HepG2 (cell line): ENCODE measurements around the gene RGP1. TPM values are rescaled to one million over a fixed set of nuclear protein-coding genes. Genes with fewer than 3 reads are reported as not detected.
A peak's percentile ranks its signal among the peaks of the same experiment; 100 is the strongest.

Experiments
- ARID2 ChIP-seq: sonication (generic); formaldehyde crosslinking; IDR thresholded peaks from 2 replicates; pipeline ENCODE4 v1.8.1; 2022; ENCODE audit warnings: mild to moderate bottlenecking, missing genetic modification reagents, borderline replicate concordance
- ARNTL ChIP-seq: sonication (generic); formaldehyde crosslinking; IDR thresholded peaks from 2 replicates; pipeline ENCODE4 v1.4.0; 2020; ENCODE audit warnings: mild to moderate bottlenecking, missing genetic modification reagents
- BATF2 ChIP-seq: sonication (generic); formaldehyde crosslinking; IDR thresholded peaks from 2 replicates; pipeline ENCODE4 v1.8.0; 2022; ENCODE audit warnings: mild to moderate bottlenecking, missing genetic modification reagents, moderate library complexity
- CEBPB ChIP-seq: IDR thresholded peaks from 2 replicates; pipeline ENCODE4 v1.6.1; 2011; ENCODE audit warnings: low read depth, low read length, improper control_type of control experiment, borderline replicate concordance
- CENPBD1 ChIP-seq: sonication (generic); formaldehyde crosslinking; IDR thresholded peaks from 2 replicates; pipeline ENCODE4 v1.8.0; 2022; ENCODE audit warnings: missing genetic modification reagents, low read depth, mild to moderate bottlenecking, borderline replicate concordance
- EHMT2 ChIP-seq: fragments of 200-600 bp; sonication (generic); IDR thresholded peaks from 2 replicates; pipeline ENCODE4 v1.7.0; 2017; ENCODE audit warnings: antibody characterized with exemption, low read depth, low read length, borderline replicate concordance
- ELF3 ChIP-seq: IDR thresholded peaks from 2 replicates; pipeline ENCODE4 v1.6.1; 2016; ENCODE audit warnings: missing genetic modification reagents, missing compliant biosample characterization
- EP300 ChIP-seq, 3 experiments: sonication (generic) in 1 of 3; formaldehyde crosslinking in 1 of 3; IDR thresholded peaks; 2 replicates each; pipeline versions ENCODE4 v1.5.1 to v1.6.1; 2011 to 2020; ENCODE audit warnings: low read depth in 2 of 3, low read length in 2 of 3, borderline replicate concordance in 1 of 3, improper control_type of control experiment in 1 of 3, mild to moderate bottlenecking in 1 of 3, missing genetic modification reagents in 1 of 3, moderate library complexity in 1 of 3
- FOSL2 ChIP-seq: sonication (generic); formaldehyde crosslinking; IDR thresholded peaks from 2 replicates; pipeline ENCODE4 v1.4.0; 2020; ENCODE audit warnings: missing genetic modification reagents
- GATAD2A ChIP-seq: IDR thresholded peaks from 2 replicates; pipeline ENCODE4 v1.6.1; 2016
- GTF3A ChIP-seq: sonication (generic); formaldehyde crosslinking; conservative IDR thresholded peaks from 2 replicates; pipeline ENCODE4 v1.4.0; 2020; ENCODE audit warnings: mild to moderate bottlenecking, missing genetic modification reagents
- JUNB ChIP-seq: sonication (generic); formaldehyde crosslinking; IDR thresholded peaks from 2 replicates; pipeline ENCODE4 v1.8.0; 2022; ENCODE audit warnings: missing genetic modification reagents, mild to moderate bottlenecking, borderline replicate concordance
- KDM1A ChIP-seq: IDR thresholded peaks from 2 replicates; pipeline ENCODE4 v1.6.1; 2016; ENCODE audit warnings: missing compliant biosample characterization
- NCOA2 ChIP-seq: sonication (generic); formaldehyde crosslinking; IDR thresholded peaks from 2 replicates; pipeline ENCODE4 v1.8.0; 2022; ENCODE audit warnings: inconsistent platforms
- NCOR1 ChIP-seq: fragments of 200-600 bp; sonication (generic); IDR thresholded peaks from 2 replicates; pipeline ENCODE4 v1.7.0; 2017; ENCODE audit warnings: antibody characterized with exemption, low read length, borderline replicate concordance
- PCBP1 ChIP-seq: fragments of 200-400 bp; formaldehyde crosslinking; IDR thresholded peaks from 2 replicates; pipeline ENCODE4 v1.6.1; 2017; ENCODE audit warnings: mild to moderate bottlenecking, low read depth, low read length, borderline replicate concordance
- PHF8 ChIP-seq: sonication (generic); formaldehyde crosslinking; IDR thresholded peaks from 2 replicates; pipeline ENCODE4 v1.5.0; 2020; ENCODE audit warnings: missing genetic modification reagents
- SMC3 ChIP-seq: IDR thresholded peaks from 2 replicates; pipeline ENCODE4 v1.6.1; 2011; ENCODE audit warnings: low read length, improper control_type of control experiment
- SNAI1 ChIP-seq: sonication (generic); formaldehyde crosslinking; IDR thresholded peaks from 2 replicates; pipeline ENCODE4 v1.5.0; 2020; ENCODE audit warnings: mild to moderate bottlenecking, missing genetic modification reagents, borderline replicate concordance
- SNAPC2 ChIP-seq: sonication (generic); formaldehyde crosslinking; IDR thresholded peaks from 2 replicates; pipeline ENCODE4 v1.8.1; 2022; ENCODE audit warnings: mild to moderate bottlenecking, missing genetic modification reagents
- SOX6 ChIP-seq, 2 experiments: fragments of 450-650 bp in 1 of 2; sonication (generic) in 1 of 2; formaldehyde crosslinking in 1 of 2; IDR thresholded peaks; 2 replicates each; pipeline versions ENCODE4 v1.4.0 to v1.6.1; 2017 to 2020; ENCODE audit warnings: antibody characterized with exemption in 1 of 2, mild to moderate bottlenecking in 1 of 2, missing genetic modification reagents in 1 of 2
- TOE1 ChIP-seq: sonication (generic); formaldehyde crosslinking; IDR thresholded peaks from 2 replicates; pipeline ENCODE4 v1.4.0; 2020; ENCODE audit warnings: mild to moderate bottlenecking, missing genetic modification reagents
- U2AF1 ChIP-seq: fragments of 200-400 bp; formaldehyde crosslinking; optimal IDR thresholded peaks from 2 replicates; pipeline ENCODE3; 2017; ENCODE audit warnings: mild to moderate bottlenecking, low read depth, low read length
- WIZ ChIP-seq: sonication (generic); formaldehyde crosslinking; IDR thresholded peaks from 2 replicates; pipeline ENCODE4 v1.5.1; 2020; ENCODE audit warnings: mild to moderate bottlenecking, missing genetic modification reagents
- ZBTB7B ChIP-seq: sonication (generic); formaldehyde crosslinking; IDR thresholded peaks from 2 replicates; pipeline ENCODE4 v1.4.0; 2020; ENCODE audit warnings: missing genetic modification reagents
- ZFYVE20 ChIP-seq: sonication (generic); formaldehyde crosslinking; IDR thresholded peaks from 2 replicates; pipeline ENCODE4 v1.8.0; 2023; ENCODE audit warnings: low read depth, mild to moderate bottlenecking, moderate library complexity, missing genetic modification reagents, borderline replicate concordance
- ZKSCAN1 ChIP-seq: fragments of 150-350 bp; IDR thresholded peaks from 2 replicates; pipeline ENCODE4 v1.6.1; 2014; ENCODE audit warnings: low read length
- ZNF101 ChIP-seq: sonication (generic); formaldehyde crosslinking; IDR thresholded peaks from 2 replicates; pipeline ENCODE4 v1.4.0; 2020; ENCODE audit warnings: mild to moderate bottlenecking, low read depth, missing genetic modification reagents, borderline replicate concordance
- ZNF558 ChIP-seq: sonication (generic); formaldehyde crosslinking; IDR thresholded peaks from 2 replicates; pipeline ENCODE4 v1.9.0; 2022; ENCODE audit warnings: mild to moderate bottlenecking, missing genetic modification reagents, borderline replicate concordance
- ZNF761 ChIP-seq: sonication (generic); formaldehyde crosslinking; conservative IDR thresholded peaks from 2 replicates; pipeline ENCODE4 v1.4.0; 2020; ENCODE audit warnings: mild to moderate bottlenecking, missing genetic modification reagents
- polyA plus RNA-seq, 8 experiments: library from polyadenylated mRNA; depleted of rRNA in 3 of 8; stranded (reverse) in 7 of 8; unstranded in 1 of 8; fragments of >200 nt; fragmentation: Illumina TruSeq in 4 of 8; extraction: Trizol in 4 of 8; gene quantifications; 2 replicates each; pipeline versions ENCODE4 v1.2.1 to v1.2.3, GENCODE V29; 2011 to 2016; ENCODE audit warnings: low read depth in 4 of 8, missing spikeins in 1 of 8, mixed read lengths in 1 of 8; ENCODE audit not compliant: insufficient read depth in 1 of 8
- total RNA-seq, 5 experiments: library from RNA; depleted of rRNA; stranded (reverse); fragments of >200 nt; fragmentation: Illumina TruSeq; extraction: Trizol; gene quantifications; 2 replicates each; pipeline ENCODE4 v1.2.3, GENCODE V29; 2016; ENCODE audit warnings: low read depth in 1 of 5

The RGP1 gene
- total and polyA plus RNA-seq, 2 of the 13 experiments (the other 11 are each of a cell fraction or from before 2014, with no cell fraction given), result 12.7 to 21.0 TPM

- TF ChIP-seq FOSL2 (CRISPR knock-in tag) (peak; percentile 7; the same call in 1 of the 2 replicates), SNAPC2 (CRISPR knock-in tag) (no peak), CENPBD1 (CRISPR knock-in tag) (no peak), ARID2 (no peak), ZNF558 (CRISPR knock-in tag) (no peak), NCOA2 (CRISPR knock-in tag) (peak; percentile 33; the same call in 1 of the 2 replicates), EHMT2 (no peak), JUNB (0 out of 2 replicates have a peak, but pooled peaks have one; percentile 12), TOE1 (CRISPR knock-in tag) (no peak), GATAD2A (peak; percentile 46; the same call in 1 of the 2 replicates), SOX6 (IDR thresholded peaks at IDR 0.05) (no peak), SOX6 (CRISPR knock-in tag; IDR thresholded peaks at IDR 0.05) (peak; percentile 83), CEBPB (peak; percentile 81), ZBTB7B (CRISPR knock-in tag) (no peak), ZKSCAN1 (no peak), ZNF101 (CRISPR knock-in tag) (no peak), BATF2 (CRISPR knock-in tag) (no peak), NCOR1 (peak; percentile 67; the same call in 1 of the 2 replicates), ELF3 (CRISPR knock-in tag) (no peak), SMC3 (no peak), GTF3A (CRISPR knock-in tag) (no peak), WIZ (0 out of 2 replicates have a peak, but pooled peaks have one; percentile 42), PHF8 (no peak), SNAI1 (no peak), ARNTL (no peak), ZNF761 (no peak), ZFYVE20 (CRISPR knock-in tag) (no peak), U2AF1 (no peak), KDM1A (CRISPR knock-in tag) (no peak), PCBP1 (no peak), EP300 (IDR thresholded peaks at IDR 0.05; ENCODE audit: low read depth in 2 of 2, low read length in 2 of 2) (peak in 1 of 2 experiments; percentile 63; a peak in 2 of 4 replicates), EP300 (CRISPR knock-in tag; IDR thresholded peaks at IDR 0.05; ENCODE audit: borderline replicate concordance) (peak; percentile 66; the same call in 1 of the 2 replicates)
Measured at GRCh38 chr9:35728041-35728971, 20.8 kb upstream of the RGP1 start (continued).
